HepG2 (cell line): ENCODE results near the gene SV2B. TPM values are rescaled to one million over a fixed set of nuclear protein-coding genes. Genes with fewer than 3 reads are reported as not detected.

ENCODE experiments used
- ATAC-seq: fragments of 200-7000 bp; cut with Tn5 transposase; 3 replicates; pipeline ENCODE4 v1.9.1; 2020; ENCODE audit warnings: mild to moderate bottlenecking, moderate library complexity
- BruUV-seq: library from RNA; stranded (reverse); fragments of 400-500 nt; replicated peaks from 2 replicates; lab custom pipeline; 2021; lab: Mats Ljungman, UMichigan
- CTCF ChIA-PET: fragments of 300-600 bp; formaldehyde crosslinking; extraction: SDS; loops from one replicate; lab custom pipeline; 2021; ENCODE audit warnings: low total read pairs, inconsistent platforms, low intra/inter-chr PET ratio; lab: Yijun Ruan, JAX
- POLR2A ChIA-PET: fragments of 350-600 bp; sonication (Branson Sonifier 250); formaldehyde crosslinking; loops from one replicate; lab custom pipeline; 2020; ENCODE audit warnings: antibody characterized with exemption, inconsistent platforms; lab: Yijun Ruan, JAX
- DNase-seq: peaks from one replicate; pipeline ENCODE4 v3.0.0-alpha.2; 2015; ENCODE audit warnings: low spot score
- FAIRE-seq: peaks from 3 replicates; lab custom pipeline; 2011; peaks lifted over from hg19 to GRCh38; lab: Jason Lieb, UNC
- H2AFZ ChIP-seq: one replicate; pipeline ENCODE4 v1.6.1; 2011; ENCODE audit warnings: low read length, inconsistent platforms
- H3K27ac ChIP-seq: fragments of 300-600 bp; 3 replicates; pipeline ENCODE4 v1.8.0; 2011; ENCODE audit warnings: mixed run types, mild to moderate bottlenecking, mixed read lengths, low read length, inconsistent platforms; ENCODE audit not compliant: insufficient read depth; ENCODE audit errors: extremely low read length
- H3K27me3 ChIP-seq, 2 experiments: fragments of 200-600 bp in 1 of 2; 2 replicates in 1 of 2; 3 replicates in 1 of 2; pipeline versions ENCODE4 v1.6.0 to v1.8.0; 2011; ENCODE audit warnings: low read length in 2 of 2, mild to moderate bottlenecking in 2 of 2, moderate library complexity in 2 of 2, inconsistent platforms in 1 of 2; ENCODE audit not compliant: insufficient read depth in 2 of 2, control insufficient read depth in 1 of 2
- H3K36me3 ChIP-seq, 2 experiments: fragments of 200-600 bp in 1 of 2; replicated peaks in 1 of 2; 2 replicates in 1 of 2; 3 replicates in 1 of 2; pipeline versions ENCODE4 v1.5.1 to v1.8.0; 2011; ENCODE audit warnings: low read length in 2 of 2, inconsistent platforms in 1 of 2; ENCODE audit not compliant: insufficient read depth in 2 of 2, control insufficient read depth in 1 of 2
- H3K4me1 ChIP-seq: 2 replicates; pipeline ENCODE4 v1.5.1; 2012; ENCODE audit warnings: low read length, inconsistent platforms; ENCODE audit not compliant: insufficient read depth
- H3K4me2 ChIP-seq: 2 replicates; pipeline ENCODE4 v1.6.0; 2011; ENCODE audit warnings: low read depth, low read length, inconsistent platforms
- H3K4me3 ChIP-seq, 3 experiments: fragments of 200-600 bp in 1 of 3; sonication (generic), shearing (Covaris generic) in 1 of 3; replicated peaks in 1 of 3; 2 replicates each; pipeline ENCODE4 v1.5.1; 2011 to 2016; ENCODE audit warnings: low read length in 3 of 3, inconsistent platforms in 2 of 3, low read depth in 2 of 3, mild to moderate bottlenecking in 2 of 3, control low read depth in 1 of 3, mixed read lengths in 1 of 3; ENCODE audit not compliant: insufficient read depth in 1 of 3
- H3K79me2 ChIP-seq: one replicate; pipeline ENCODE4 v1.6.1; 2011; ENCODE audit warnings: low read length, inconsistent platforms; ENCODE audit not compliant: insufficient read depth
- H3K9ac ChIP-seq: 2 replicates; pipeline ENCODE4 v1.6.0; 2011; ENCODE audit warnings: mild to moderate bottlenecking, low read depth, low read length, inconsistent platforms; ENCODE audit not compliant: insufficient read depth
- H3K9me3 ChIP-seq: 2 replicates; pipeline ENCODE4 v1.5.1; 2012; ENCODE audit warnings: mild to moderate bottlenecking, low read length
- H4K20me1 ChIP-seq: 2 replicates; pipeline ENCODE4 v1.6.0; 2011; ENCODE audit warnings: inconsistent platforms, mild to moderate bottlenecking, low read length, moderate library complexity; ENCODE audit not compliant: insufficient read depth
- ATF7-NPFF ChIP-seq: sonication (generic); formaldehyde crosslinking; IDR thresholded peaks from 2 replicates; pipeline ENCODE4 v1.8.1; 2023; ENCODE audit warnings: mild to moderate bottlenecking, low read depth, missing genetic modification reagents, moderate library complexity
- BRF2 ChIP-seq: sonication (generic); formaldehyde crosslinking; IDR thresholded peaks from 2 replicates; pipeline ENCODE4 v1.8.1; 2022; ENCODE audit warnings: mild to moderate bottlenecking, missing genetic modification reagents
- E2F1 ChIP-seq: sonication (generic); formaldehyde crosslinking; IDR thresholded peaks from 2 replicates; pipeline ENCODE4 v1.5.0; 2020; ENCODE audit warnings: missing genetic modification reagents
- MZF1 ChIP-seq: sonication (generic); formaldehyde crosslinking; IDR thresholded peaks from 2 replicates; pipeline ENCODE4 v1.8.1; 2023; ENCODE audit warnings: mild to moderate bottlenecking, missing genetic modification reagents, borderline replicate concordance
- NONO ChIP-seq, 2 experiments: fragments of 450-650 bp in 1 of 2; sonication (generic) in 1 of 2; formaldehyde crosslinking in 1 of 2; IDR thresholded peaks in 1 of 2; conservative IDR thresholded peaks in 1 of 2; 2 replicates each; pipeline versions ENCODE4 v1.6.1 to v1.8.0; 2017 to 2022; ENCODE audit warnings: mild to moderate bottlenecking in 1 of 2, missing genetic modification reagents in 1 of 2, moderate library complexity in 1 of 2
- NR2C2 ChIP-seq: sonication (generic); formaldehyde crosslinking; IDR thresholded peaks from 2 replicates; pipeline ENCODE4 v1.4.0; 2020; ENCODE audit warnings: missing genetic modification reagents, mild to moderate bottlenecking, moderate library complexity, borderline replicate concordance
- PRDM15 ChIP-seq: sonication (generic); formaldehyde crosslinking; IDR thresholded peaks from 2 replicates; pipeline ENCODE4 v1.4.0; 2020; ENCODE audit warnings: missing genetic modification reagents
- RFX5 ChIP-seq: IDR thresholded peaks from 2 replicates; pipeline ENCODE4 v1.6.1; 2011; ENCODE audit warnings: low read depth, low read length, improper control_type of control experiment
- TARDBP ChIP-seq: sonication (generic); formaldehyde crosslinking; IDR thresholded peaks from 2 replicates; pipeline ENCODE4 v1.8.0; 2022; ENCODE audit warnings: mild to moderate bottlenecking, missing genetic modification reagents
- U2AF1 ChIP-seq: fragments of 200-400 bp; formaldehyde crosslinking; optimal IDR thresholded peaks from 2 replicates; pipeline ENCODE3; 2017; ENCODE audit warnings: mild to moderate bottlenecking, low read depth, low read length
- ZBTB10 ChIP-seq: sonication (generic); formaldehyde crosslinking; IDR thresholded peaks from 2 replicates; pipeline ENCODE4 v1.4.0; 2020; ENCODE audit warnings: missing genetic modification reagents, borderline replicate concordance
- ZNF234 ChIP-seq: sonication (generic); formaldehyde crosslinking; conservative IDR thresholded peaks from 2 replicates; pipeline ENCODE4 v1.5.1; 2020; ENCODE audit warnings: mild to moderate bottlenecking, missing genetic modification reagents
- ZNF264 ChIP-seq: sonication (generic); formaldehyde crosslinking; IDR thresholded peaks from 2 replicates; pipeline ENCODE4 v1.4.0; 2020; ENCODE audit warnings: missing genetic modification reagents
- WGBS: methylation state at CpG from one replicate; pipeline ENCODE4 v1.1.6; 2017; ENCODE audit warnings: low lambda C conversion rate; 5-methylcytosine and 5-hydroxymethylcytosine counted together
- in situ Hi-C: cut with HindIII; loops from 2 replicates; pipeline ENCODE4 v1.10.0; 2017; ENCODE audit warnings: low pct_unique_long_range_greater_than_20kb; ENCODE audit not compliant: extremely low pct_ligation_motif_present
- intact Hi-C: fragments of 100-400 bp; cut with micrococcal nuclease; formaldehyde crosslinking; loops from one replicate; pipeline ENCODE4 v1.10.0; 2022; ENCODE audit not compliant: unreplicated experiment
- polyA plus RNA-seq, 8 experiments: library from polyadenylated mRNA; depleted of rRNA in 3 of 8; stranded (reverse) in 7 of 8; unstranded in 1 of 8; fragments of >200 nt; fragmentation: Illumina TruSeq in 4 of 8; extraction: Trizol in 4 of 8; gene quantifications; 2 replicates each; pipeline versions ENCODE4 v1.2.1 to v1.2.3, GENCODE V29; 2011 to 2016; ENCODE audit warnings: low read depth in 4 of 8, missing spikeins in 1 of 8, mixed read lengths in 1 of 8; ENCODE audit not compliant: insufficient read depth in 1 of 8
- total RNA-seq, 5 experiments: library from RNA; depleted of rRNA; stranded (reverse); fragments of >200 nt; fragmentation: Illumina TruSeq; extraction: Trizol; gene quantifications; 2 replicates each; pipeline ENCODE4 v1.2.3, GENCODE V29; 2016; ENCODE audit warnings: low read depth in 1 of 5

Gene SV2B
- total and polyA plus RNA-seq, 2 of the 13 experiments (the other 11 are each of a cell fraction or from before 2014, with no cell fraction given): not detected

- peaks cover 0 to 13% of the 10 kb centered on the region in 2 experiments; a peak in 2 of 5 replicates for H3K27me3 ChIP-seq
- TF ChIP-seq BRF2 (CRISPR knock-in tag) (no peak), PRDM15 (CRISPR knock-in tag) (no peak), ZBTB10 (CRISPR knock-in tag) (no peak), ZNF234 (no peak), MZF1 (no peak), ZNF264 (CRISPR knock-in tag) (no peak), TARDBP (CRISPR knock-in tag) (no peak), E2F1 (CRISPR knock-in tag) (no peak), NR2C2 (CRISPR knock-in tag) (no peak), RFX5 (no peak), NONO (IDR thresholded peaks at IDR 0.05) (no peak), NONO (CRISPR knock-in tag; conservative IDR thresholded peaks at IDR 0.05) (no peak), U2AF1 (no peak), ATF7-NPFF (CRISPR knock-in tag) (no peak)
- TF ChIP-seq, all 625 proteins: peak for 0
- ChIA-PET POLR2A (no interaction called here), CTCF (no interaction called here)
- 0% methylated on average over 1 of the region's 1 CpG for WGBS
- no TSS peak for BruUV-seq
- Histone ChIP-seq H3K4me2 (no peak overlapping the region), H4K20me1 (no peaks in the 10 kb centered on the region), H3K9ac (no peak overlapping the region), H3K4me1 (no peaks in the 10 kb centered on the region), H3K27ac (no peak overlapping the region), H3K79me2 (no peaks in the 10 kb centered on the region), H3K36me3 (no peaks in the 10 kb centered on the region), H3K4me3 (no peak overlapping the region), H2AFZ (no peak overlapping the region), H3K9me3 (no peaks in the 10 kb centered on the region)
- intact Hi-C loops: no loop called here
- ATAC-seq (no peak), FAIRE-seq (no peak), DNase-seq (no peak)
- in situ Hi-C loops: no loop called here
Observed at GRCh38 chr15:91140601-91141000, 40.5 kb downstream of the SV2B start.
